ENCODE data around the gene FAM3A.

Gene FAM3A

GRCh38 chrX:154534526-154535322 is 18.7 kb upstream of the FAM3A start (continued):
- TF ChIP-seq ZNF768 (tag by site-specific recombination; IDR thresholded peaks at IDR 0.05) (no peak), ZNF391 (tag by site-specific recombination; IDR thresholded peaks at IDR 0.05; ENCODE audit: borderline replicate concordance, low read depth) (peak; percentile 84; the same call in 1 of the 2 replicates), ZNF184 (tag by site-specific recombination; IDR thresholded peaks at IDR 0.05) (no peak), REST (tag by site-specific recombination; IDR thresholded peaks at IDR 0.05) (no peak), ZSCAN5A (tag by site-specific recombination; IDR thresholded peaks at IDR 0.05) (no peak), YY2 (tag by site-specific recombination; IDR thresholded peaks at IDR 0.05) (0 out of 2 replicates have a peak, but pooled peaks have one; percentile 37), PATZ1 (tag by site-specific recombination; IDR thresholded peaks at IDR 0.05) (0 out of 2 replicates have a peak, but pooled peaks have one; percentile 23), ZNF664 (tag by site-specific recombination; IDR thresholded peaks at IDR 0.05) (no peak), ZNF544 (tag by site-specific recombination; IDR thresholded peaks at IDR 0.05) (no peak), ZNF426 (tag by site-specific recombination; IDR thresholded peaks at IDR 0.05) (no peak), GLI4 (tag by site-specific recombination; IDR thresholded peaks at IDR 0.05) (no peak), ZNF548 (tag by site-specific recombination; IDR thresholded peaks at IDR 0.05) (no peak), TSHZ1 (tag by site-specific recombination; IDR thresholded peaks at IDR 0.05; ENCODE audit: borderline replicate concordance) (no peak), ZBTB48 (tag by site-specific recombination; IDR thresholded peaks at IDR 0.05) (no peak), ZNF629 (tag by site-specific recombination; IDR thresholded peaks at IDR 0.05) (peak; percentile 60), ZNF394 (tag by site-specific recombination; IDR thresholded peaks at IDR 0.05; ENCODE audit: borderline replicate concordance) (peak; percentile 44; the same call in 1 of the 2 replicates), ZNF518A (tag by site-specific recombination; conservative IDR thresholded peaks at IDR 0.05; ENCODE audit: low read depth) (no peak), ZNF639 (tag by site-specific recombination; IDR thresholded peaks at IDR 0.05) (0 out of 2 replicates have a peak, but pooled peaks have one; percentile 65), ZNF16 (tag by site-specific recombination; IDR thresholded peaks at IDR 0.05; ENCODE audit: low read depth) (no peak), ZSCAN23 (tag by site-specific recombination; IDR thresholded peaks at IDR 0.05) (0 out of 2 replicates have a peak, but pooled peaks have one; percentile 26), PRDM1 (tag by site-specific recombination; IDR thresholded peaks at IDR 0.05) (no peak)

Data from HEK293 (cell line).